ENCODE results near the gene IDH3B. TPM values are rescaled to one million over a fixed set of nuclear protein-coding genes. Genes with fewer than 3 reads are reported as not detected.

IDH3B gene
- total and polyA plus RNA-seq, 2 donors (not counting 1 experiment from before 2014, with no cell fraction given): 131 to 225 TPM

DNA sequence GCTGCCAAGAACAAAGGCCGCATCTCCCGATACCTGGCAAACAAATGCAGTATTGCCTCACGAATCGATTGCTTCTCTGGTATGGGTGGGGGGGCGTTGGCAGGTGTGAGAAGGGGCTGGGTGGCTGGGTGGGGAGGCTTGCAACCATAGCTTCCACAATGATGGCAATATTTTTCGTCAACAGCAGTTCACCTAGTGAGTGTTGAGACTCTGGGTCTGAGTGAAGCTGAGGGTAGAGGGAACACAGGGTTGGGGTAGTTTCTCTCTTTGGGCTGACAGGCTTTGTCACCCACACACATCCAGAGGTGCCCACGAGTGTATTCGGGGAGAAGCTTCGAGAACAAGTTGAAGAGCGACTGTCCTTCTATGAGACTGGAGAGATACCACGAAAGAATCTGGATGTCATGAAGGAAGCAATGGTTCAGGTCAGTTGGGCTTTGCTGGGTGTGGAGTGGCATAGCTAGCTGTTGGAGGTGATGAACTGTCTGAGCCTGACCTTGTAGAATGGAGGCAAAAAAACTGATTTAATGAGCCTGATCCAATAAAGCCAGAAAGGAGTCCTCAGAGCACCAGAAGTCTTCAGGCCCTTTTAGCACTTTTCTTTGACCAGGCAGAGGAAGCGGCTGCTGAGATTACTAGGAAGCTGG, 7.4 kb downstream of the IDH3B start:
- ATAC-seq (ENCODE audit: low read depth): no peak
- CTCF ChIA-PET: no interaction called here

More for the DNA sequence above, 7.4 kb downstream of the IDH3B start:
- Mint-ChIP-seq H3K9me3 (ENCODE audit: insufficient read depth) (no peaks in the 10 kb centered on the region), H3K27ac (no peak overlapping the region), H3K4me1 (peaks cover 21% of the 10 kb centered on the region), H3K4me3 (no peak overlapping the region), H3K27me3 (no peaks in the 10 kb centered on the region)
- no peak for TF ChIP-seq EZH2 (IDR thresholded peaks at IDR 0.05; ENCODE audit: borderline replicate concordance, insufficient read depth, low read depth, low read length, poor library complexity, severe bottlenecking)
- TF ChIP-seq, protein P1, sequence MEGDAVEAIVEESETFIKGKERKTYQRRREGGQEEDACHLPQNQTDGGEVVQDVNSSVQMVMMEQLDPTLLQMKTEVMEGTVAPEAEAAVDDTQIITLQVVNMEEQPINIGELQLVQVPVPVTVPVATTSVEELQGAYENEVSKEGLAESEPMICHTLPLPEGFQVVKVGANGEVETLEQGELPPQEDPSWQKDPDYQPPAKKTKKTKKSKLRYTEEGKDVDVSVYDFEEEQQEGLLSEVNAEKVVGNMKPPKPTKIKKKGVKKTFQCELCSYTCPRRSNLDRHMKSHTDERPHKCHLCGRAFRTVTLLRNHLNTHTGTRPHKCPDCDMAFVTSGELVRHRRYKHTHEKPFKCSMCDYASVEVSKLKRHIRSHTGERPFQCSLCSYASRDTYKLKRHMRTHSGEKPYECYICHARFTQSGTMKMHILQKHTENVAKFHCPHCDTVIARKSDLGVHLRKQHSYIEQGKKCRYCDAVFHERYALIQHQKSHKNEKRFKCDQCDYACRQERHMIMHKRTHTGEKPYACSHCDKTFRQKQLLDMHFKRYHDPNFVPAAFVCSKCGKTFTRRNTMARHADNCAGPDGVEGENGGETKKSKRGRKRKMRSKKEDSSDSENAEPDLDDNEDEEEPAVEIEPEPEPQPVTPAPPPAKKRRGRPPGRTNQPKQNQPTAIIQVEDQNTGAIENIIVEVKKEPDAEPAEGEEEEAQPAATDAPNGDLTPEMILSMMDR (IDR thresholded peaks at IDR 0.05): no peak
- intact Hi-C loops (cut with micrococcal nuclease): no loop called here
- peaks cover 42% of the 10 kb centered on the region for H4K20me1 ChIP-seq (ENCODE audit: control insufficient read depth, insufficient read depth, low read length, poor library complexity, severe bottlenecking)
- no peak overlapping the region for H3K27ac ChIP-seq (ENCODE audit: low read length in 2 of 2)
- no peaks in the 10 kb centered on the region for H3K9me3 ChIP-seq (ENCODE audit: control extremely low read depth in 1 of 3, control insufficient read depth in 2 of 3, insufficient read depth in 1 of 3, low read length in 2 of 3)
- 96% methylated on average over 9 of the region's 12 CpGs for WGBS (ENCODE audit: insufficient coverage)
- H3K27me3 ChIP-seq (replicated peaks in 1 of 4; ENCODE audit: control extremely low read depth in 1 of 4, control insufficient read depth in 3 of 4, insufficient read depth in 4 of 4, low read length in 3 of 4): no peaks in the 10 kb centered on the region
- no peak overlapping the region for H2AFZ ChIP-seq (ENCODE audit: insufficient read depth, low read depth, low read length, poor library complexity, severe bottlenecking)
- no peak overlapping the region for H3K4me3 ChIP-seq (ENCODE audit: control extremely low read depth in 1 of 5, extremely low read depth in 1 of 5, insufficient read depth in 1 of 5, low read depth in 2 of 5, low read length in 4 of 5)
- H3K9ac ChIP-seq (ENCODE audit: low read length): no peak overlapping the region
- H3K79me2 ChIP-seq (ENCODE audit: control insufficient read depth, insufficient read depth, low read length): peaks cover 27% of the 10 kb centered on the region
- peaks cover 14 to 15% of the 10 kb centered on the region in 2 donors for H3K4me1 ChIP-seq (ENCODE audit: control insufficient read depth in 2 of 2, insufficient read depth in 2 of 2, low read length in 2 of 2)
- POLR2A ChIA-PET: no interaction called here
- H3K4me2 ChIP-seq (replicated peaks; ENCODE audit: low read depth, low read length, poor library complexity, severe bottlenecking): no peak overlapping the region
- peaks cover 4 to 75% of the 10 kb centered on the region in 2 experiments for H3K36me3 ChIP-seq (replicated peaks in 1 of 2; ENCODE audit: control extremely low read depth in 1 of 2, control insufficient read depth in 1 of 2, extremely low read depth in 1 of 2, insufficient read depth in 2 of 2, low read length in 1 of 2)
- peak; percentile 8 for DNase-seq
